Neural cell (in vitro differentiated cells): ENCODE results near the gene COL23A1. TPM values are rescaled to one million over a fixed set of nuclear protein-coding genes. Genes with fewer than 3 reads are reported as not detected.

Experiments used
- H2AFZ ChIP-seq: fragments of 200-600, 300-800 bp; sonication (generic), shearing (Covaris generic); 2 replicates; pipeline ENCODE4 v1.6.0; 2014; ENCODE audit warnings: low read depth, mild to moderate bottlenecking, antibody characterized with exemption, low read length, moderate library complexity
- H3F3A ChIP-seq: fragments of 200-600 bp; shearing (Covaris generic); 2 replicates; pipeline ENCODE4 v1.6.1; 2016; ENCODE audit warnings: mild to moderate bottlenecking, moderate library complexity, mixed read lengths, antibody characterized with exemption, low read length; ENCODE audit not compliant: insufficient read depth, poor library complexity, severe bottlenecking
- H3K27ac ChIP-seq: fragments of 200-600, 300-800 bp; sonication (generic), shearing (Covaris generic); 2 replicates; pipeline ENCODE4 v1.5.1; 2014; ENCODE audit warnings: mild to moderate bottlenecking, low read length, moderate library complexity
- H3K27me3 ChIP-seq: fragments of 300-800, 200-600 bp; sonication (generic), shearing (Covaris generic); 2 replicates; pipeline ENCODE4 v1.6.0; 2014; ENCODE audit warnings: mild to moderate bottlenecking, low read depth, low read length, moderate library complexity; ENCODE audit not compliant: insufficient read depth
- H3K36me3 ChIP-seq: fragments of 300-800, 200-600 bp; sonication (generic), shearing (Covaris generic); 2 replicates; pipeline ENCODE4 v1.5.1; 2014; ENCODE audit warnings: mild to moderate bottlenecking, antibody characterized with exemption, low read length, moderate library complexity; ENCODE audit not compliant: insufficient read depth
- H3K4me2 ChIP-seq: fragments of 300-800, 200-600 bp; sonication (generic), shearing (Covaris generic); 2 replicates; pipeline ENCODE4 v1.6.0; 2014; ENCODE audit warnings: mild to moderate bottlenecking, low read length
- H3K4me3 ChIP-seq: fragments of 300-800, 200-600 bp; sonication (generic), shearing (Covaris generic); 2 replicates; pipeline ENCODE4 v1.5.1; 2014; ENCODE audit warnings: mild to moderate bottlenecking, low read length, moderate library complexity
- H3K79me2 ChIP-seq: fragments of 200-600 bp; shearing (Covaris generic); replicated peaks from 2 replicates; pipeline ENCODE4 v1.6.0; 2014; ENCODE audit warnings: mild to moderate bottlenecking, low read length, moderate library complexity; ENCODE audit not compliant: insufficient read depth
- H3K9ac ChIP-seq: fragments of 300-800, 200-600 bp; sonication (generic), shearing (Covaris generic); 2 replicates; pipeline ENCODE4 v1.6.1; 2016; ENCODE audit warnings: mild to moderate bottlenecking, low read length, mixed read lengths
- H3K9me2 ChIP-seq: fragments of 200-600 bp; shearing (Covaris generic); 2 replicates; pipeline ENCODE4 v1.6.1; 2016; ENCODE audit warnings: mild to moderate bottlenecking, low read length, mixed read lengths; ENCODE audit not compliant: insufficient read depth
- H3K9me3 ChIP-seq: fragments of 200-600, 300-800 bp; sonication (generic), shearing (Covaris generic); 2 replicates; pipeline ENCODE4 v1.6.1; 2016; ENCODE audit warnings: mild to moderate bottlenecking, mixed run types, low read length, moderate library complexity, mixed read lengths
- H4K20me1 ChIP-seq: fragments of 200-600 bp; shearing (Covaris generic); 2 replicates; pipeline ENCODE4 v1.6.1; 2016; ENCODE audit warnings: mild to moderate bottlenecking, mixed run types; ENCODE audit not compliant: insufficient read depth
- CTCF ChIP-seq: fragments of 450-650 bp; IDR thresholded peaks from 2 replicates; pipeline ENCODE4 v1.5.1; 2014; ENCODE audit warnings: antibody characterized with exemption, mild to moderate bottlenecking, moderate library complexity; ENCODE audit not compliant: poor library complexity, severe bottlenecking
- EZH2 ChIP-seq: fragments of 200-600, 300-800 bp; shearing (Covaris generic), sonication (generic); IDR thresholded peaks from 2 replicates; pipeline ENCODE4 v1.6.1; 2014; ENCODE audit warnings: antibody characterized with exemption, low read length, borderline replicate concordance, mild to moderate bottlenecking; ENCODE audit not compliant: insufficient read depth, poor library complexity, severe bottlenecking
- MXI1 ChIP-seq: fragments of 450-650 bp; conservative IDR thresholded peaks from 2 replicates; pipeline ENCODE4 v1.6.1; 2014; ENCODE audit warnings: antibody characterized with exemption, mild to moderate bottlenecking; ENCODE audit not compliant: poor library complexity, severe bottlenecking
- POLR2AphosphoS5 ChIP-seq: IDR thresholded peaks from 2 replicates; pipeline ENCODE4 v1.6.1; 2012
- RAD21 ChIP-seq: fragments of 450-650 bp; conservative IDR thresholded peaks from 2 replicates; pipeline ENCODE4 v1.6.1; 2014; ENCODE audit warnings: antibody characterized with exemption, mild to moderate bottlenecking, moderate library complexity
- REST ChIP-seq: IDR thresholded peaks from 2 replicates; pipeline ENCODE4 v1.6.1; 2012; ENCODE audit warnings: borderline replicate concordance
- SMC3 ChIP-seq: fragments of 450-650 bp; conservative IDR thresholded peaks from 2 replicates; pipeline ENCODE4 v1.6.1; 2014; ENCODE audit warnings: antibody characterized with exemption, mild to moderate bottlenecking, moderate library complexity; ENCODE audit not compliant: poor library complexity
- TAF1 ChIP-seq: IDR thresholded peaks from 2 replicates; pipeline ENCODE4 v1.6.1; 2012; ENCODE audit warnings: low read depth
- polyA plus RNA-seq: library from polyadenylated mRNA; depleted of rRNA; stranded (reverse); fragments of >200 nt; gene quantifications from 2 replicates; pipeline ENCODE4 v1.2.3, GENCODE V29; 2014

Gene COL23A1
- polyA plus RNA-seq, 1 donor from 2014 or later: not detected

GRCh38 chr5:178207917-178208280 is 382.3 kb downstream of the COL23A1 start:
- no peaks in the 10 kb centered on the region for H3K9me3 ChIP-seq
- H2AFZ ChIP-seq: no peak overlapping the region
- H3F3A ChIP-seq: no peaks in the 10 kb centered on the region
- H3K79me2 ChIP-seq: peaks cover 40% of the 10 kb centered on the region
- peak overlapping the region; percentile 91 for H3K4me3 ChIP-seq
- no peaks in the 10 kb centered on the region for H3K9me2 ChIP-seq
- H3K4me2 ChIP-seq: no peak overlapping the region
- TF ChIP-seq SMC3 (no peak), REST (no peak), CTCF (no peak), POLR2AphosphoS5 (no peak), EZH2 (no peak), RAD21 (no peak), TAF1 (no peak), MXI1 (no peak)
- no peak overlapping the region for H3K9ac ChIP-seq
- no peaks in the 10 kb centered on the region for H3K27me3 ChIP-seq
- peaks cover under 1% of the 10 kb centered on the region for H3K36me3 ChIP-seq
- no peak overlapping the region for H3K27ac ChIP-seq
- H4K20me1 ChIP-seq: peaks cover 24% of the 10 kb centered on the region

GRCh38 chr5:178207183-178207916 is 382.8 kb downstream of the COL23A1 start:
- H3K4me3 ChIP-seq: peak overlapping the region; percentile 91
- no peak overlapping the region for H3K9ac ChIP-seq
- H3K9me3 ChIP-seq: no peaks in the 10 kb centered on the region
- no peaks in the 10 kb centered on the region for H3F3A ChIP-seq
- no peaks in the 10 kb centered on the region for H3K9me2 ChIP-seq
- TF ChIP-seq EZH2 (no peak), REST (no peak), RAD21 (no peak)
- H2AFZ ChIP-seq: no peak overlapping the region
- no peak overlapping the region for H3K27ac ChIP-seq
- no peaks in the 10 kb centered on the region for H3K27me3 ChIP-seq
- no peak overlapping the region for H3K4me2 ChIP-seq
- H4K20me1 ChIP-seq: peaks cover 24% of the 10 kb centered on the region
- H3K36me3 ChIP-seq: no peaks in the 10 kb centered on the region
- peaks cover 40% of the 10 kb centered on the region for H3K79me2 ChIP-seq
